HEK293 (cell line): ENCODE data around the gene DPPA3.

Experiments
- CTCF ChIA-PET: fragments of 350-600 bp; formaldehyde crosslinking; extraction: SDS; loops from one replicate; lab custom pipeline; 2021; ENCODE audit warnings: antibody characterized with exemption; lab: Yijun Ruan, JAX
- POLR2A ChIA-PET: fragments of 300-600 bp; formaldehyde crosslinking; extraction: SDS; loops from one replicate; lab custom pipeline; 2020; ENCODE audit warnings: antibody characterized with exemption, inconsistent platforms; lab: Yijun Ruan, JAX
- H3K27ac ChIP-seq: fragments of 200-500 bp; sonication (Bioruptor generic); 2 replicates; pipeline ENCODE4 v1.5.1; 2014; ENCODE audit warnings: low read depth, low read length, control low read depth, inconsistent platforms; ENCODE audit errors: extremely low read depth
- H3K36me3 ChIP-seq, 2 experiments: fragments of 200-500 bp in 1 of 2; sonication (Bioruptor generic) in 1 of 2; 1 replicate in 1 of 2; 2 replicates in 1 of 2; pipeline ENCODE4 v1.5.1; 2014 to 2017; ENCODE audit warnings: inconsistent platforms in 2 of 2, low read length in 2 of 2; ENCODE audit not compliant: control insufficient read depth in 2 of 2, insufficient read depth in 1 of 2
- H3K4me1 ChIP-seq: fragments of 200-500 bp; sonication (Bioruptor generic); 2 replicates; pipeline ENCODE4 v1.5.1; 2014; ENCODE audit warnings: mild to moderate bottlenecking, low read length, inconsistent platforms; ENCODE audit not compliant: control insufficient read depth, insufficient read depth
- H3K4me3 ChIP-seq: 2 replicates; pipeline ENCODE4 v1.5.1; 2011; ENCODE audit warnings: low read depth, mild to moderate bottlenecking, control low read depth, low read length, moderate library complexity
- H3K9me3 ChIP-seq: fragments of 200-500 bp; sonication (Bioruptor generic); 2 replicates; pipeline ENCODE4 v1.5.1; 2014; ENCODE audit warnings: low read depth, low read length, inconsistent platforms; ENCODE audit not compliant: control insufficient read depth, insufficient read depth
- HOXD13 ChIP-seq: sonication (generic); formaldehyde crosslinking; IDR thresholded peaks from 2 replicates; pipeline ENCODE4 v1.8.0; 2022; ENCODE audit warnings: missing genetic modification reagents, borderline replicate concordance
- PATZ1 ChIP-seq: fragments of 450-650 bp; formaldehyde crosslinking; IDR thresholded peaks from 2 replicates; pipeline ENCODE4 v1.5.1; 2016; ENCODE audit warnings: missing biosample characterization, missing genetic modification characterization
- RBAK ChIP-seq: fragments of 450-650 bp; formaldehyde crosslinking; IDR thresholded peaks from 2 replicates; pipeline ENCODE4 v1.5.1; 2016; ENCODE audit warnings: missing biosample characterization, missing genetic modification characterization
- SCRT2 ChIP-seq: fragments of 450-650 bp; formaldehyde crosslinking; IDR thresholded peaks from 2 replicates; pipeline ENCODE4 v1.5.1; 2016; ENCODE audit warnings: missing biosample characterization, missing genetic modification characterization
- ZNF37A ChIP-seq: fragments of 450-650 bp; IDR thresholded peaks from 2 replicates; pipeline ENCODE4 v1.5.1; 2018; ENCODE audit warnings: missing biosample characterization, missing genetic modification characterization
- ZNF416 ChIP-seq: fragments of 450-650 bp; formaldehyde crosslinking; IDR thresholded peaks from 2 replicates; pipeline ENCODE4 v1.5.1; 2016; ENCODE audit warnings: missing biosample characterization, missing genetic modification characterization
- ZNF426 ChIP-seq: fragments of 450-650 bp; formaldehyde crosslinking; IDR thresholded peaks from 2 replicates; pipeline ENCODE4 v1.5.1; 2017; ENCODE audit warnings: missing biosample characterization, missing genetic modification characterization, mild to moderate bottlenecking, inconsistent platforms, moderate library complexity
- ZNF501 ChIP-seq: fragments of 450-650 bp; formaldehyde crosslinking; IDR thresholded peaks from 2 replicates; pipeline ENCODE4 v1.5.1; 2016; ENCODE audit warnings: missing biosample characterization, missing genetic modification characterization
- ZNF548 ChIP-seq: fragments of 450-650 bp; formaldehyde crosslinking; IDR thresholded peaks from 2 replicates; pipeline ENCODE4 v1.5.1; 2016; ENCODE audit warnings: missing biosample characterization, missing genetic modification characterization
- ZNF549 ChIP-seq: fragments of 450-650 bp; IDR thresholded peaks from 2 replicates; pipeline ENCODE4 v1.5.1; 2018; ENCODE audit warnings: missing biosample characterization, missing genetic modification characterization, mild to moderate bottlenecking, inconsistent platforms, moderate library complexity
- ZNF596 ChIP-seq: fragments of 450-650 bp; IDR thresholded peaks from 2 replicates; pipeline ENCODE4 v1.5.0; 2018; ENCODE audit warnings: missing biosample characterization, mild to moderate bottlenecking, missing genetic modification characterization, moderate library complexity
- ZNF629 ChIP-seq: fragments of 450-650 bp; formaldehyde crosslinking; IDR thresholded peaks from 2 replicates; pipeline ENCODE4 v1.5.1; 2017; ENCODE audit warnings: missing biosample characterization, missing genetic modification characterization
- ZNF670 ChIP-seq: fragments of 450-650 bp; formaldehyde crosslinking; IDR thresholded peaks from 2 replicates; pipeline ENCODE4 v1.5.1; 2016; ENCODE audit warnings: missing biosample characterization, missing genetic modification characterization, low read depth
- ZNF843 ChIP-seq: fragments of 450-650 bp; formaldehyde crosslinking; IDR thresholded peaks from 2 replicates; pipeline ENCODE4 v1.5.1; 2016; ENCODE audit warnings: missing biosample characterization, missing genetic modification characterization
- TF ChIP-seq, protein P1 (sequence below): fragments of 450-650 bp; formaldehyde crosslinking; optimal IDR thresholded peaks from 2 replicates; pipeline ENCODE3; 2016; ENCODE audit warnings: missing biosample characterization, mild to moderate bottlenecking, missing genetic modification characterization
- TF ChIP-seq, protein P2 (sequence below): fragments of 450-650 bp; formaldehyde crosslinking; IDR thresholded peaks from 2 replicates; pipeline ENCODE4 v1.5.1; 2017; ENCODE audit warnings: missing biosample characterization, missing genetic modification characterization
- TF ChIP-seq, protein P3 (sequence below): fragments of 450-650 bp; formaldehyde crosslinking; IDR thresholded peaks from 2 replicates; pipeline ENCODE4 v1.5.0; 2017; ENCODE audit warnings: missing biosample characterization, missing genetic modification characterization, borderline replicate concordance
- TF ChIP-seq, protein P4 (sequence below): fragments of 450-650 bp; formaldehyde crosslinking; IDR thresholded peaks from 2 replicates; pipeline ENCODE4 v1.5.1; 2016; ENCODE audit warnings: missing biosample characterization, missing genetic modification characterization
- TF ChIP-seq, protein P5 (sequence below): fragments of 450-650 bp; formaldehyde crosslinking; IDR thresholded peaks from 2 replicates; pipeline ENCODE4 v1.5.1; 2016; ENCODE audit warnings: missing biosample characterization, missing genetic modification characterization, borderline replicate concordance

Gene DPPA3

GRCh38 chr12:7747246-7747645, 36.0 kb downstream of the DPPA3 start, which contains the start of gene CLEC4C:
Gene CLEC4C, minus strand, starts transcription at chr12:7747375. Its CDS starts 27 bp downstream, at chr12:7747348.
- ChIA-PET POLR2A (no interaction called here), CTCF (interaction anchor here (0.7 kb wide), 1 partner anchor 65 kb away, joined by 3 read pairs; no protein-coding TSS in a partner anchor)
- TF ChIP-seq, protein P1, sequence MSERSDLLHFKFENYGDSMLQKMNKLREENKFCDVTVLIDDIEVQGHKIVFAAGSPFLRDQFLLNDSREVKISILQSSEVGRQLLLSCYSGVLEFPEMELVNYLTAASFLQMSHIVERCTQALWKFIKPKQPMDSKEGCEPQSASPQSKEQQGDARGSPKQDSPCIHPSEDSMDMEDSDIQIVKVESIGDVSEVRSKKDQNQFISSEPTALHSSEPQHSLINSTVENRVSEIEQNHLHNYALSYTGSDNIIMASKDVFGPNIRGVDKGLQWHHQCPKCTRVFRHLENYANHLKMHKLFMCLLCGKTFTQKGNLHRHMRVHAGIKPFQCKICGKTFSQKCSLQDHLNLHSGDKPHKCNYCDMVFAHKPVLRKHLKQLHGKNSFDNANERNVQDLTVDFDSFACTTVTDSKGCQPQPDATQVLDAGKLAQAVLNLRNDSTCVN, result no peak
- no peak for TF ChIP-seq ZNF670 (tag by site-specific recombination)
- TF ChIP-seq ZNF629 (tag by site-specific recombination), result no peak
- TF ChIP-seq, protein P2, sequence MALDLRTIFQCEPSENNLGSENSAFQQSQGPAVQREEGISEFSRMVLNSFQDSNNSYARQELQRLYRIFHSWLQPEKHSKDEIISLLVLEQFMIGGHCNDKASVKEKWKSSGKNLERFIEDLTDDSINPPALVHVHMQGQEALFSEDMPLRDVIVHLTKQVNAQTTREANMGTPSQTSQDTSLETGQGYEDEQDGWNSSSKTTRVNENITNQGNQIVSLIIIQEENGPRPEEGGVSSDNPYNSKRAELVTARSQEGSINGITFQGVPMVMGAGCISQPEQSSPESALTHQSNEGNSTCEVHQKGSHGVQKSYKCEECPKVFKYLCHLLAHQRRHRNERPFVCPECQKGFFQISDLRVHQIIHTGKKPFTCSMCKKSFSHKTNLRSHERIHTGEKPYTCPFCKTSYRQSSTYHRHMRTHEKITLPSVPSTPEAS (tag by site-specific recombination), result no peak
- no peak for TF ChIP-seq ZNF549
- TF ChIP-seq, protein P3, sequence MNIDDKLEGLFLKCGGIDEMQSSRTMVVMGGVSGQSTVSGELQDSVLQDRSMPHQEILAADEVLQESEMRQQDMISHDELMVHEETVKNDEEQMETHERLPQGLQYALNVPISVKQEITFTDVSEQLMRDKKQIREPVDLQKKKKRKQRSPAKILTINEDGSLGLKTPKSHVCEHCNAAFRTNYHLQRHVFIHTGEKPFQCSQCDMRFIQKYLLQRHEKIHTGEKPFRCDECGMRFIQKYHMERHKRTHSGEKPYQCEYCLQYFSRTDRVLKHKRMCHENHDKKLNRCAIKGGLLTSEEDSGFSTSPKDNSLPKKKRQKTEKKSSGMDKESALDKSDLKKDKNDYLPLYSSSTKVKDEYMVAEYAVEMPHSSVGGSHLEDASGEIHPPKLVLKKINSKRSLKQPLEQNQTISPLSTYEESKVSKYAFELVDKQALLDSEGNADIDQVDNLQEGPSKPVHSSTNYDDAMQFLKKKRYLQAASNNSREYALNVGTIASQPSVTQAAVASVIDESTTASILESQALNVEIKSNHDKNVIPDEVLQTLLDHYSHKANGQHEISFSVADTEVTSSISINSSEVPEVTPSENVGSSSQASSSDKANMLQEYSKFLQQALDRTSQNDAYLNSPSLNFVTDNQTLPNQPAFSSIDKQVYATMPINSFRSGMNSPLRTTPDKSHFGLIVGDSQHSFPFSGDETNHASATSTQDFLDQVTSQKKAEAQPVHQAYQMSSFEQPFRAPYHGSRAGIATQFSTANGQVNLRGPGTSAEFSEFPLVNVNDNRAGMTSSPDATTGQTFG (tag by site-specific recombination), result no peak
- TF ChIP-seq ZNF501 (tag by site-specific recombination), result no peak
- TF ChIP-seq ZNF548 (tag by site-specific recombination), result no peak
- no peak for TF ChIP-seq PATZ1 (tag by site-specific recombination)
- TF ChIP-seq ZNF596 (tag by site-specific recombination), result no peak
- no peak for TF ChIP-seq ZNF37A (tag by site-specific recombination)
- no peak for TF ChIP-seq SCRT2
- no peak for TF ChIP-seq ZNF426 (tag by site-specific recombination)
- TF ChIP-seq ZNF416 (tag by site-specific recombination), result no peak
- no peak for TF ChIP-seq RBAK (tag by site-specific recombination)
- TF ChIP-seq, protein P4, sequence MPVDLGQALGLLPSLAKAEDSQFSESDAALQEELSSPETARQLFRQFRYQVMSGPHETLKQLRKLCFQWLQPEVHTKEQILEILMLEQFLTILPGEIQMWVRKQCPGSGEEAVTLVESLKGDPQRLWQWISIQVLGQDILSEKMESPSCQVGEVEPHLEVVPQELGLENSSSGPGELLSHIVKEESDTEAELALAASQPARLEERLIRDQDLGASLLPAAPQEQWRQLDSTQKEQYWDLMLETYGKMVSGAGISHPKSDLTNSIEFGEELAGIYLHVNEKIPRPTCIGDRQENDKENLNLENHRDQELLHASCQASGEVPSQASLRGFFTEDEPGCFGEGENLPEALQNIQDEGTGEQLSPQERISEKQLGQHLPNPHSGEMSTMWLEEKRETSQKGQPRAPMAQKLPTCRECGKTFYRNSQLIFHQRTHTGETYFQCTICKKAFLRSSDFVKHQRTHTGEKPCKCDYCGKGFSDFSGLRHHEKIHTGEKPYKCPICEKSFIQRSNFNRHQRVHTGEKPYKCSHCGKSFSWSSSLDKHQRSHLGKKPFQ, result no peak
- TF ChIP-seq, protein P5, sequence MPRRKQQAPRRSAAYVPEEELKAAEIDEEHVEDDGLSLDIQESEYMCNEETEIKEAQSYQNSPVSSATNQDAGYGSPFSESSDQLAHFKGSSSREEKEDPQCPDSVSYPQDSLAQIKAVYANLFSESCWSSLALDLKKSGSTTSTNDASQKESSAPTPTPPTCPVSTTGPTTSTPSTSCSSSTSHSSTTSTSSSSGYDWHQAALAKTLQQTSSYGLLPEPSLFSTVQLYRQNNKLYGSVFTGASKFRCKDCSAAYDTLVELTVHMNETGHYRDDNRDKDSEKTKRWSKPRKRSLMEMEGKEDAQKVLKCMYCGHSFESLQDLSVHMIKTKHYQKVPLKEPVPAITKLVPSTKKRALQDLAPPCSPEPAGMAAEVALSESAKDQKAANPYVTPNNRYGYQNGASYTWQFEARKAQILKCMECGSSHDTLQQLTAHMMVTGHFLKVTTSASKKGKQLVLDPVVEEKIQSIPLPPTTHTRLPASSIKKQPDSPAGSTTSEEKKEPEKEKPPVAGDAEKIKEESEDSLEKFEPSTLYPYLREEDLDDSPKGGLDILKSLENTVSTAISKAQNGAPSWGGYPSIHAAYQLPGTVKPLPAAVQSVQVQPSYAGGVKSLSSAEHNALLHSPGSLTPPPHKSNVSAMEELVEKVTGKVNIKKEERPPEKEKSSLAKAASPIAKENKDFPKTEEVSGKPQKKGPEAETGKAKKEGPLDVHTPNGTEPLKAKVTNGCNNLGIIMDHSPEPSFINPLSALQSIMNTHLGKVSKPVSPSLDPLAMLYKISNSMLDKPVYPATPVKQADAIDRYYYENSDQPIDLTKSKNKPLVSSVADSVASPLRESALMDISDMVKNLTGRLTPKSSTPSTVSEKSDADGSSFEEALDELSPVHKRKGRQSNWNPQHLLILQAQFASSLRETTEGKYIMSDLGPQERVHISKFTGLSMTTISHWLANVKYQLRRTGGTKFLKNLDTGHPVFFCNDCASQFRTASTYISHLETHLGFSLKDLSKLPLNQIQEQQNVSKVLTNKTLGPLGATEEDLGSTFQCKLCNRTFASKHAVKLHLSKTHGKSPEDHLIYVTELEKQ, result no peak
- no peak for TF ChIP-seq ZNF843 (tag by site-specific recombination)
- no peak for TF ChIP-seq HOXD13 (CRISPR knock-in tag)
- Histone ChIP-seq H3K27ac (no peak within 1 kb of the TSS), H3K4me1 (no peaks in the 10 kb centered on the region), H3K9me3 (no peaks in the 10 kb centered on the region), H3K4me3 (no peak within 1 kb of the TSS), H3K36me3 (no peaks in the 10 kb centered on the region)
